ENCODE data around the gene RHBDD1.

DNA sequence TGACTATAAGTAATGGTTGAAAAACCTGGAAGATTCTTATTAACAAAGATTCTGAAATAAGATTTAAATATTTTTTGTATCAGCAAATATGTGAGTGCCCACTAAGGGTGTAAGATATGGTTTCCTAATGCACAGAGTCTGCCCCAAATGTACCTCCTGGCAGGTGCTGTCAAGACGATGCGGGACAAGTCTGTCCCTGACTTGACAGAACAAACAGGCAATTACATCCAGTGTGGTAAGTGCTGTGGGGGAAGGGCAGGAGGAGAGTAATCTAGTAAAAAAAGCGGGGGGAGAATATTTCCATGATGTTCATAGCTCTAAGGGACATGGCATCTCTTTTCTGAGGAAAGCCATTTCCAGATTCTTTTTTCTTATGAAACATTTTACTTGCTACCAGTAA is 200.7 kb downstream of the RHBDD1 start:
- TF ChIP-seq CTCF (IDR thresholded peaks at IDR 0.05) (no peak), POLR2A (IDR thresholded peaks at IDR 0.05) (no peak)
